ENCODE results near the gene HIP1R. TPM values are rescaled to one million over a fixed set of nuclear protein-coding genes. Genes with fewer than 3 reads are reported as not detected.

HIP1R gene
- 100 to 1,000 TPM; 208 to 265 (median 238) TPM for total RNA-seq

GRCh38 chr12:122834921-122835749 is at the start of gene HIP1R:
TSS of gene HIP1R (plus strand) at chr12:122835457. CDS start at chr12:122835551, 94 bp downstream.
- H3K4me1 ChIP-seq, result peaks cover 0 to 34% (median 6%) of the 10 kb centered on the region in 4 donors
- H3K4me3 ChIP-seq, result peak within 1 kb of the TSS; percentile 69 to 99 (median 94)
- no peaks in the 10 kb centered on the region for H3K36me3 ChIP-seq
- no peaks in the 10 kb centered on the region for H3K9me3 ChIP-seq
- peak in 1 of 2 donors; percentile 46 for TF ChIP-seq POLR2A (IDR thresholded peaks at IDR 0.05)
- TF ChIP-seq, protein P1, sequence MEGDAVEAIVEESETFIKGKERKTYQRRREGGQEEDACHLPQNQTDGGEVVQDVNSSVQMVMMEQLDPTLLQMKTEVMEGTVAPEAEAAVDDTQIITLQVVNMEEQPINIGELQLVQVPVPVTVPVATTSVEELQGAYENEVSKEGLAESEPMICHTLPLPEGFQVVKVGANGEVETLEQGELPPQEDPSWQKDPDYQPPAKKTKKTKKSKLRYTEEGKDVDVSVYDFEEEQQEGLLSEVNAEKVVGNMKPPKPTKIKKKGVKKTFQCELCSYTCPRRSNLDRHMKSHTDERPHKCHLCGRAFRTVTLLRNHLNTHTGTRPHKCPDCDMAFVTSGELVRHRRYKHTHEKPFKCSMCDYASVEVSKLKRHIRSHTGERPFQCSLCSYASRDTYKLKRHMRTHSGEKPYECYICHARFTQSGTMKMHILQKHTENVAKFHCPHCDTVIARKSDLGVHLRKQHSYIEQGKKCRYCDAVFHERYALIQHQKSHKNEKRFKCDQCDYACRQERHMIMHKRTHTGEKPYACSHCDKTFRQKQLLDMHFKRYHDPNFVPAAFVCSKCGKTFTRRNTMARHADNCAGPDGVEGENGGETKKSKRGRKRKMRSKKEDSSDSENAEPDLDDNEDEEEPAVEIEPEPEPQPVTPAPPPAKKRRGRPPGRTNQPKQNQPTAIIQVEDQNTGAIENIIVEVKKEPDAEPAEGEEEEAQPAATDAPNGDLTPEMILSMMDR (IDR thresholded peaks at IDR 0.05), result no peak
- peak within 1 kb of the TSS; percentile 88 to 97 (median 94) for H3K27ac ChIP-seq
- H3K27me3 ChIP-seq, result no peaks in the 10 kb centered on the region
- peak; percentile 71 to 84 (median 83) for DNase-seq

DNA sequence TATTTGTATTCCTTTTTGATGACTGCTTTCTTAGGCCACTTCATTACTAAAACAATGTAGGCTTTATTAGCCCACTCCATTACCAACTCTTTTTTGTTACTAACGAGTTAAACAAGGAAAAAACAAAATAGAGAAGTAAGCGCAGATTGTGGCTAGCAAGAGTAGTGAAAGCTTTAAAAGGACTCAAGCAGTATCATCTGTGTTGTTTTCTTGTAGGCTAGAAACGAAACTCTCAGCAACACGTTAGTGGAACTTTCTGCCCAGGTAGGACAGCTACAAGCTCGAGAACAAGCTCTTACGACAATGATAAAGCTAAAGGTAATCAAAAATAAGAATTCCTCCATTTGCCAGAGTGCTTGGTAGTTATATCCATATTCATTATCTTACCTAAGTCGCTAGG is 49.8 kb upstream of the HIP1R start:
- no peaks in the 10 kb centered on the region for H3K9me3 ChIP-seq
- TF ChIP-seq POLR2A (IDR thresholded peaks at IDR 0.05), result no peak
- TF ChIP-seq, protein P1 (IDR thresholded peaks at IDR 0.05), result no peak
- H3K36me3 ChIP-seq, result no peaks in the 10 kb centered on the region
- H3K4me3 ChIP-seq, result no peak overlapping the region
- no peaks in the 10 kb centered on the region for H3K27me3 ChIP-seq
- no peak overlapping the region for H3K27ac ChIP-seq
- H3K4me1 ChIP-seq, result no peaks in the 10 kb centered on the region
- no peak for DNase-seq

DNA sequence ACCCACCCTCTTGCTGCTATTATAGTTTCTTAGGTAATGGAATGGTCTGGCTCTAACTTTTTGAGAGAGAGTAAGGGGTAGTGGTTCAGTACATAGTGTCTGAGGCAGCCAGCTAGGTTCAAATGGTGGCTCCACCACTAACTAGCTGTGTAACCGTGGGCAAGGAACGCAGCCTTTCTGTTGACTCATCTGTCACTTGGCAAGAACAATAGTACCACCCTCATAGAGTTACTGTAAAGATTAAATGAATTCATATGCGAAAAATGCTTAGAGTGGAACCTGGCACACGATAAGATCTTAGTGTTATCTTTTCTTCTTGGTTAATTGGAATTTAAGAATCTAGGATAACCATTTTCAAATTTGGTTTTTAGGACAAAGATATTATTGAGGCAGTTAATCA is 46.9 kb upstream of the HIP1R start:
- TF ChIP-seq, protein P1 (IDR thresholded peaks at IDR 0.05), result no peak
- TF ChIP-seq POLR2A (IDR thresholded peaks at IDR 0.05), result no peak
- DNase-seq, result no peak
- Histone ChIP-seq H3K27ac (no peak overlapping the region), H3K27me3 (no peaks in the 10 kb centered on the region), H3K4me1 (no peaks in the 10 kb centered on the region), H3K9me3 (no peaks in the 10 kb centered on the region), H3K4me3 (no peak overlapping the region), H3K36me3 (no peaks in the 10 kb centered on the region)

GRCh38 chr12:122789637-122790036 is 45.6 kb upstream of the HIP1R start:
- Histone ChIP-seq H3K27me3 (no peaks in the 10 kb centered on the region), H3K9me3 (no peaks in the 10 kb centered on the region), H3K4me3 (no peak overlapping the region), H3K36me3 (no peaks in the 10 kb centered on the region), H3K27ac (no peak overlapping the region), H3K4me1 (no peaks in the 10 kb centered on the region)
- no peak for DNase-seq
- TF ChIP-seq POLR2A (IDR thresholded peaks at IDR 0.05), result no peak
- TF ChIP-seq, protein P1 (IDR thresholded peaks at IDR 0.05), result no peak

DNA sequence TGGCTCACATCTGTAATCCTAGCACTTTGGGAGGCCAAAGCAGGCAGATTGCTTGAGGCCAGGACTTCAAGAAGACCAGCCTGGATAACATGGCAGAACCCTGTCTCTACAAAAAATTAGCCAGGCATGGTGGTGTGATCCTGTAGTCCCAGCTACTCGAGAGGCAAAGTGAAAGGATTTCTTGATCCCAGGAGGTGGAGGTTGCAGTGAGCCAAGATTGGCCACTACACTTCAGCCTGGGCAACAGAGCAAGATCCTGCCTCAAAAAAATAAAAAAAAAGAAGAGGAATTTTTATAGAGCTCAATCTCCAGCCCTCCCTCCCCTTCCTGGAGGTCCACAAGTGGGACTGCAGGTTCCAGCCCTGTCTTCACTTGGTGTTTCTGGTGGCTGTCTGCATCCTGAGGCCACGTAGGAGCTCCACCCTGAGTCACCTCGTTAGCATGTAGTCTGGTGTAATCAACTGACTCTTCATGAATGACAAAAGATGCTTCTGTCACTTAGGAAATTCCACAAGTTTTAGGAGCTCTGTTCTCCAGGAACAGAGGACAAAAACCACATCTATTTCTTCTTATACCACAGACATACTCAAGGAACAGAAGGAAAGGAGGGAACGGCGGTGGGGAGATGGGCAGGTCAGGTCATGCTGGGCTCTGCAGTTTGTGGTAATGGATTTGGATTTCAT is 44.7 kb upstream of the HIP1R start:
- H3K36me3 ChIP-seq, result no peaks in the 10 kb centered on the region
- DNase-seq, result no peak
- TF ChIP-seq POLR2A (IDR thresholded peaks at IDR 0.05), result no peak
- TF ChIP-seq, protein P1 (IDR thresholded peaks at IDR 0.05), result no peak
- H3K4me1 ChIP-seq, result no peaks in the 10 kb centered on the region
- H3K9me3 ChIP-seq, result no peaks in the 10 kb centered on the region
- H3K27me3 ChIP-seq, result no peaks in the 10 kb centered on the region
- H3K27ac ChIP-seq, result no peak overlapping the region
- H3K4me3 ChIP-seq, result no peak overlapping the region

All from Peyer's patch (tissue), 4 donors.